HG02885 (cell line): ENCODE data around the gene BCAS1.

ENCODE experiments used
- ATAC-seq: cut with Tn5 transposase; IDR thresholded peaks from one replicate; pipeline ENCODE4 v1.9.1; 2021; ENCODE audit warnings: mild to moderate bottlenecking; ENCODE audit not compliant: unreplicated experiment, poor library complexity

Gene BCAS1

GRCh38 chr20:53898556-53898931 is 171.8 kb downstream of the BCAS1 start:
- no peak for ATAC-seq

DNA sequence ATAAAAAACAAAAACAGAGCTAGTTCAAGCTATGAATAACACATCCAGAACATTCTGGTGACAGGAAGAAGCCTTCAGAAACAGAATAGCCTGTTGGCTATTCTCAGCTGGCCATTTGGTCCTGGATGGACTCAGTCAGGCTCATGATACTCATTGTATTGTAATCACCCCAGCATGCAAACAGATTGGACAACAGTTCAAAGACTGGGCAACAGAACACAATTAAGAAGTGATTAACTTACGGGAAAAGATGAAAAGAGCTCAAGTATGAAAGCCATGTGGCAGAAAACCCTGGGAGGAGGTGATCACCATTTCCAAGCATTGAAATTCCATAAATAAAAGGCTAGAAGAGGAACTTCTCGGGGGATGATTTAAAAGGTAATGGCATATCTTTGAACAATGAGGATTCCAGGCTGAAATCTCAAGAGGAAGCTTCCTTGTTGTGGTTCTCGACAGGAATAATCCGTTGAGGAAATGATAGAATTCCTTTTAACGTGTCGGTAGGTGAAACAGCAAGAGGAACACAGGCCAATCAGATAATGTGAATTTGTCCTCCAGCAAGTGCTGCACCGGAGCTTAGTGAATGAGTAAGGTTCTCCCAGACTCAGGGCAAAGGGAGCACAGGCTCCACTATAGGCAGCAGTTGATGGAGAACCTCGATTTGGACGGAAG is 172.4 kb downstream of the BCAS1 start:
- no peak for ATAC-seq

- ATAC-seq = no peak
Measured at GRCh38 chr20:53896647-53897046, 173.7 kb downstream of the BCAS1 start.

DNA sequence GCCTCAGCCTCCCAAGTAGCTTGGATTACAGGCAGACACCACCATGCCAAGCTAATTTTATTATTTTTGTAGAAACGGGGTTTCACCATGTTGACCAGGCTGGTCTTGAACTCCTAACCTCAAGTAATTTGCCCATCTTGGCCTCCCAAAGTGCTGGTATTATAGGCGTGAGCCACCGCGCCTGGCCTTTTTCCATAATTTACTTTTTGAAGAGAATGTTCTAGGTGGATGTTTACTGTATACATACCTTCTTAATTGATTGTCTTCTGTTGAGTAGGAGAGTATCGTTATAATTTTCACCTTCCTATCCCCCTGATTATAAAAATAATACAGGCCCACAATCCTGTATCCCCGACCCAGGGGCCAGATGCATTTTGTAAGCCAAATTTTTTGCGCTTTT is 174.4 kb downstream of the BCAS1 start:
- no peak for ATAC-seq

- ATAC-seq = no peak
Measured at GRCh38 chr20:53895385-53895755, 175.0 kb downstream of the BCAS1 start.

DNA sequence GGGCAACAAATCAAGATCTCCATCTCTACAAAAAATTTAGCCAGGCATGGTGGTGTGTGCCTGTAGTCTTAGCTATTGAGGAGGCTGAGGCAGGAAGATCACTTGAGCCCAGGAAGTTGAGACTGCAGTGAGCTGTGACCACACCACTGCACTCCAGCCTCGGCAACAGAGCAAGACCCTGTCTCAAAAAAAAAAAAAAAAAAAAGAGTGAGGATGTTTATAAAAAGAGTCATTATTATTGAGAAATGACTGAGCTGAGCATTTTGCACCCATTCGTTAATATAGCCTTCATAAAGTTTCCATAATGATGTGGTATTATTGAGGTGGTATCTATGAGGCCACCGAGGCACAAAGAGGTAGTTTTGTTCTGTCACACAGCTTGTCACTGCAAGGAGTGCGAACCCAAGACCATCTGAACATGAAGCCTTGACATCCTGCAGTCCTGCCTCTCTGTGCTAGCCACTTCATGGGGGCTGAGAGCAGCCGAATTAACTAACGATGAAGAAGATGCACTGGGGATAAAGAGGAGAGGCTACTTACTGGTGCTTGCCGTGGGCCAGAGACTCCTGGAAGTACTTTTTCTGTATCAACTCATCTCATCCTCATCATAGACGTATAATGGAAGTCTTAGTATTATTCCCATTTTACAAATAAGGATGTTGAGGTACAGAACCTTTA is 175.5 kb downstream of the BCAS1 start:
- no peak for ATAC-seq
